Raji (cell line): Measurements from ENCODE around the gene MX2.

ENCODE experiments used
- POLR2A ChIP-seq: IDR thresholded peaks from 2 replicates; pipeline ENCODE4 v1.6.1; 2011; ENCODE audit warnings: low read depth, low read length, control low read depth; ENCODE audit not compliant: insufficient read depth

The MX2 gene

GRCh38 chr21:41431788-41432548, 70.1 kb downstream of the MX2 start:
- no peak for TF ChIP-seq POLR2A

GRCh38 chr21:41432562-41433460, 71.0 kb downstream of the MX2 start:
- no peak for TF ChIP-seq POLR2A

GRCh38 chr21:41433566-41433965, 71.7 kb downstream of the MX2 start:
- TF ChIP-seq POLR2A: no peak

GRCh38 chr21:41435706-41436105, 73.9 kb downstream of the MX2 start:
- no peak for TF ChIP-seq POLR2A

GRCh38 chr21:41437729-41438128, 75.9 kb downstream of the MX2 start:
- no peak for TF ChIP-seq POLR2A

- no peak for TF ChIP-seq POLR2A
Measured at GRCh38 chr21:41438425-41439113, 76.7 kb downstream of the MX2 start.

- no peak for TF ChIP-seq POLR2A
Measured at GRCh38 chr21:41439248-41439647, 77.4 kb downstream of the MX2 start.

GRCh38 chr21:41441546-41441945, 79.7 kb downstream of the MX2 start:
- TF ChIP-seq POLR2A: no peak

- TF ChIP-seq POLR2A: no peak
Measured at GRCh38 chr21:41442481-41443186, 80.8 kb downstream of the MX2 start.

GRCh38 chr21:41443562-41443961, 81.7 kb downstream of the MX2 start:
- TF ChIP-seq POLR2A: no peak

GRCh38 chr21:41444703-41445464, 83.1 kb downstream of the MX2 start:
- no peak for TF ChIP-seq POLR2A

- no peak for TF ChIP-seq POLR2A
Measured at GRCh38 chr21:41445465-41445862, 83.6 kb downstream of the MX2 start.

GRCh38 chr21:41446586-41446985, 84.8 kb downstream of the MX2 start:
- TF ChIP-seq POLR2A: no peak

- TF ChIP-seq POLR2A: no peak
Measured at GRCh38 chr21:41447356-41447755, 85.5 kb downstream of the MX2 start.
